NK-92 (cell line): ENCODE results near the gene APOC1.
"Not testable (repeated sequence)": the region's sequence is repeated elsewhere in the genome, so short reads cannot be mapped to it uniquely, and the experiment has no call there.

ENCODE experiments used
- DNase-seq: peaks from one replicate; lab custom pipeline; 2025; ENCODE audit not compliant: unreplicated experiment; lab: John Stamatoyannopoulos, UW

APOC1 gene

GRCh38 chr19:44914433-44915206, at the start of gene APOC1:
Gene APOC1 (plus strand): TSS chr19:44914608. CDS start chr19:44914892, 284 bp downstream.
- DNase-seq: not testable (repeated sequence)

DNA sequence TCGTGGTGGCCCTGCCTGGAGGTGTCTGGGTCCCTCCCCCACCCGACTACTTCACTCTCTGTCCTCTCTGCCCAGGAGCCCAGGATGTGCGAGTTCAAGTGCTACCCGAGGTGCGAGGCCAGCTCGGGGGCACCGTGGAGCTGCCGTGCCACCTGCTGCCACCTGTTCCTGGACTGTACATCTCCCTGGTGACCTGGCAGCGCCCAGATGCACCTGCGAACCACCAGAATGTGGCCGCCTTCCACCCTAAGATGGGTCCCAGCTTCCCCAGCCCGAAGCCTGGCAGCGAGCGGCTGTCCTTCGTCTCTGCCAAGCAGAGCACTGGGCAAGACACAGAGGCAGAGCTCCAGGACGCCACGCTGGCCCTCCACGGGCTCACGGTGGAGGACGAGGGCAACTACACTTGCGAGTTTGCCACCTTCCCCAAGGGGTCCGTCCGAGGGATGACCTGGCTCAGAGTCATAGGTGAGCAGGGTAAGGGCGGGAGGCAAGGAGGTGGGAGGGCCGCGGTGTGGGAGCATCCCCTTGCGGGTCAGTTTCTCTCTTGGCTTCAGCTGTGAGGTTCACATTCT, 49.1 kb upstream of the APOC1 start:
- DNase-seq: no peak

- no peak for DNase-seq
Measured at GRCh38 chr19:44866664-44867063, 47.7 kb upstream of the APOC1 start.

DNA sequence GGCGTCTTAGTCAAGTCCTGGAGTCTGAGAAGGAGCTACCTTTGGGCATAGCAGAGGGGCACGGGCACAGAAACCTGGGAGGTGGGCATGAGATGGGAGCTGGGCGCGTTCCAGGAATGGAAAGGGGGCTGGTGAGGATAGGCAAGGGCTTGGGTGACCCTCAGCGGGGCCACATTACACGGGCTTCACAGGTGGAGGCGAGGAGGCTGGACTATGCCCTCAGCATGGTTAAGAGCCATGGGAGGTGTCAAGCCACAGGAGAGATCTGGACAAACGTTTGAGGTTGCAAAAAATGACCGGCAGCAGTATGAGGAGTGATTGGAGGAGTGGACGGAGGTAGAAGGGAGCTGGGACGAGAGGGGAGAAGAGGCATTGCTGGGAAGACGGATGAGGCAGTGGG, 46.8 kb upstream of the APOC1 start:
- no peak for DNase-seq

GRCh38 chr19:44869733-44870470, 44.5 kb upstream of the APOC1 start:
- no peak for DNase-seq

- no peak for DNase-seq
Measured at GRCh38 chr19:44871809-44872208, 42.6 kb upstream of the APOC1 start.

GRCh38 chr19:44872661-44873060, 41.7 kb upstream of the APOC1 start:
- DNase-seq: no peak

- no peak for DNase-seq
Measured at GRCh38 chr19:44874317-44874716, 40.1 kb upstream of the APOC1 start.

DNA sequence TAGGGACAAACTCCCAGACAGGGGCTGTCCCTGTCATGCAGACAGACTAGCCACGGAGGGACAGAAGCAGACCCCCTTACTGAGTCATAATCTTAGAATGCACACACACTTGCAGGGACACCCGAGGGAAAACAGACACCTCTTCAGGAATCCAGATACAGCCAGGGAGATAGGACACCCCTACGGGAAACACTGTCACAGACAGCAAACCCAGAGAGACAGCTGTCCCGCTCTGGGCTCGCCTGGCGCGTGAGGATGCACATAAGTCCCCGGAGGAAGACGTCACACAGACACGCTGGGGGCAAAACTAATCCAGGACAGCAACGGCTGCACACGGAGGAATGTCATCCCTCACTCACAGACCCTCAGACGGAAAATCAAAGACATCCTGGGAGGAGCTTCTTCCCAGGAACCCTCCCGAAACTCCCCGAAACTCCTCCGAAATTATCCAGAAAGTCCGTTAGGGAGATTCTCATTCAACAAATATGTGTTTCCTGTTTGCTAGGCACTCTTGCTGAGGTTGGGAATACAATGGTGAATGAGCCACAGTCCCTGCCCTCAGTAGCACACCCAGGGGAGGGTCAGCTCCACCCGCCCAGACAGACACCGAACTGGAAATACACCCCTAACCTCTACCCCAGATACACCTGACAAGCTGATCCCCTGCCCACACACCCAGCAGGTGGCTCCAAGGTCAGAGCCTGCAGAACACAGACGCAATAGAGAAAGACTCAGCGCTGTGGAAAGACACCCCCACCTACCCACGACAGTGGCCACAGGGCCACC, 38.5 kb upstream of the APOC1 start:
- no peak for DNase-seq

DNA sequence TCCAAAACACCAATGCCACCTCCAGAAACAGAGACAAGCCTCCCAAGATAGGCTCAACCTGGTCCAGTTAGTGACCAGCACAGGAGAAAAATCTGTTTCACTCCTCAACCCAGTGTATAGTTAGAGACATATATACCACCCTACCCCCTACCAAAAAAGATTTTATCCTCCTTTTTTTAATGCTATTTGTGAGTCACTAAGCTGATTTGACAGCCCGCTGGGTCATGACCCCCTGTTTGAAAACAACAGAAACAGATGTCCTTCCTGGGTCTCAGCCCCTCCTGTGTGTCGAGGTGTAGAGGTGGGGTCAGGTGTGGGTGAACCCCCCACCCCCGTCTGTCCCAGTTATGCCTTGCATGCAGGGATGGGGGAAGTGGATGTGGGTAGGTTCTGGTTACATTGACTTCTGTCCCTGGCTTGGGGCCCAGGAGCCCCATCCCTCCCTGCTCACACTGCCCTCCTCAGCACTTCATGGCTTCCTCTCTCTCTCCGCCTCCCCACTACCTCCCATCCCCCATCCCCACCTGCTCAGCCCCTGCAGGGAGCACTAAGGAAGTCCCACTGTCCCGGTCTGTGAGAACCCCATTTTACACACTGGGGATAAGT, 37.4 kb upstream of the APOC1 start:
- DNase-seq: no peak

DNA sequence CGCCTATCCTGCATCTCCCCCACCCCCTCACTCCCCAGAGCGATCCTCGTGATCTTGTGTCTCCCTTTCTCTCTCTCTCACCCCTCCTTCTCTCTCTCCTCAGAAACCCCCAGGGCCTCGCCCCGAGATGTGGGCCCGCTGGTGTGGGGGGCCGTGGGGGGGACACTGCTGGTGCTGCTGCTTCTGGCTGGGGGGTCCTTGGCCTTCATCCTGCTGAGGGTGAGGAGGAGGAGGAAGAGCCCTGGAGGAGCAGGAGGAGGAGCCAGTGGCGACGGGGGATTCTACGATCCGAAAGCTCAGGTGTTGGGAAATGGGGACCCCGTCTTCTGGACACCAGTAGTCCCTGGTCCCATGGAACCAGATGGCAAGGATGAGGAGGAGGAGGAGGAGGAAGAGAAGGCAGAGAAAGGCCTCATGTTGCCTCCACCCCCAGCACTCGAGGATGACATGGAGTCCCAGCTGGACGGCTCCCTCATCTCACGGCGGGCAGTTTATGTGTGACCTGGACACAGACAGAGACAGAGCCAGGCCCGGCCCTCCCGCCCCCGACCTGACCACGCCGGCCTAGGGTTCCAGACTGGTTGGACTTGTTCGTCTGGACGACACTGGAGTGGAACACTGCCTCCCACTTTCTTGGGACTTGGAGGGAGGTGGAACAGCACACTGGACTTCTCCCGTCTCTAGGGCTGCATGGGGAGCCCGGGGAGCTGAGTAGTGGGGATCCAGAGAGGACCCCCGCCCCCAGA, 36.1 kb upstream of the APOC1 start:
- no peak for DNase-seq

DNA sequence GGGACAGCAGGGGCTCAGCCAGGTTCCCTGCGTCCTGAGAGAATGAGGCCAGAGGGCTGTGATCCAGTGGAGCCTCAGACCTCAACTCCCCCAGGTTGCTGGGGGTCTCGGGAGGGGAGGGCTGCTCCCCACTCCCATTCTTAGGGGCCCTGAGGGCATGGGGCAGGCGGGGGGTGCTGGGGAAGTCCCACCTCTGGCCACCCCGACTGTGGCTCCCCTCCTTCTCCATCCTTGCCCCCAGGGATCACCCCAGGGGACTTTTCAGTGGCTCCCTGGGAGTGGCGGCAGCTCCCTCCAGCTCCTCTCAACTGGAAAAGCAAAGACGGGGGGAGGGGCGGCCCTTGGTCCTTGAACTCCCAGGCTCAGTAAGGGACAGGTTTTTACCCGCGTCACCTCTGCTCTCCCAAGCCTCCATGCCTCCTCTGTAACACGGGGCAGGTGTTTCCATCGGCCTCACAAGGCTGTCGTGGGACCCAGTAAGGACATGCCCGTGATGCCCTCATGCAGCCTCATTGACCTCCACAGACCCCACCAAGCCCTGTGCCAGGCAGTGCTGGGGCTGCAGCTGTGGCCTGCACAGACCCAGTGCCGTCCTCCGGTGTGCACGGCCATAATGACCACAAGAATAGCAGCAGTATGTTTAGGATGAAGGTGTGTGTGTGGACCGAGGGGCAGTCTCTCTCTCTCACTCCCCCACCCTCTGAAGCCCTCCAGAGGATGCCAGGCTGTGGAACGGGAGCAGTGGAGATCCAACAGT, 34.9 kb upstream of the APOC1 start:
- no peak for DNase-seq

DNA sequence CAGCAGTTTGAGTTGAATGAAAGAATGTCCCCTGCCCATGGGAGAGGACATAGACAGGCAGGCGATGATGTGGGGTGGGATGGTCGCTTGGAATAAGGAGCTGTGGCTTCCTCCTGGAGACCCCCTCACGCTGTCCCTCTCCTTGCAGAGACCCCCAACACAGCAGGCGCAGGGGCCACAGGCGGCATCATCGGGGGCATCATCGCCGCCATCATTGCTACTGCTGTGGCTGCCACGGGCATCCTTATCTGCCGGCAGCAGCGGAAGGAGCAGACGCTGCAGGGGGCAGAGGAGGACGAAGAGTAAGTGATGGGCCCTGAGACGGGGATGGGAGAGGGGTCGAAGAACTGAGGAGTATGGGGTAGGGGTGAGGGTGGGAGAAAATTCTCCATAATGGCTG, 32.3 kb upstream of the APOC1 start:
- no peak for DNase-seq

DNA sequence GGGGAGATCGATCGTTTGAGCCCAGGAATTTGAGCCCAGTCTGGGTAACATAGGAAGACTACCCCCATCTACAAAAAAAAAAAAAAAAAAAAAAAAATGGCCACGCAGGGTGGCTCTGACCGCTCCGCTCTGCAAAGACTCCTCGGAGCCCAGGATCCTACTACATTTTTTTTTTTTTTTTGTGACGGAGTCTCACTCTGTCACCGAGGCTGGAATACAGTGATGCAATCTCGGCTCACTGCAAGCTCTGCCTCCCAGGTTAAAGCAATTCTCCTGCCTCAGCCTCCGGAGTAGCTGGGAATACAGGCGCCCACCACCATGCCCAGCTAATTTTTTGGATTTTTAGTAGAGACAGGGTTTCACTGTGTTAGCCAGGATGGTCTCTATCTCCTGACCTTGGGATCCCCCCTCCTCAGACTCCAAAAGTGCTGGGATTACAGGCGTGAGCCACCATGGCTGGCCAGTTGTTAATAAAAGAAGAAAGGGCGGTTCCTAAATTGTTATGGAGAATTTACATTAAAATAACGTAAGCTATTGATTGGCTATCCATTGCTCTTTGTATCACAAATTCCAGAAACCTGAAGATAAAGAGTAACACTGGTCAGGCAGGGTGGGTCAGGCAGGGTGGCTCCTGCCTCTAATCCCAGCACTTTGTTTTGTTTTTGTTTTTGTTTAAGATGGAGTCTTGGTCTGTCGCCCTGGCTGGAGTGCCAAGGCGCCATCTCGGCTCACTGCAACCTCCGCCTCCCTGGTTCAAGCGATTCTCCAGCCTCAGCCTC, 31.6 kb upstream of the APOC1 start:
- DNase-seq: not testable (repeated sequence)

DNA sequence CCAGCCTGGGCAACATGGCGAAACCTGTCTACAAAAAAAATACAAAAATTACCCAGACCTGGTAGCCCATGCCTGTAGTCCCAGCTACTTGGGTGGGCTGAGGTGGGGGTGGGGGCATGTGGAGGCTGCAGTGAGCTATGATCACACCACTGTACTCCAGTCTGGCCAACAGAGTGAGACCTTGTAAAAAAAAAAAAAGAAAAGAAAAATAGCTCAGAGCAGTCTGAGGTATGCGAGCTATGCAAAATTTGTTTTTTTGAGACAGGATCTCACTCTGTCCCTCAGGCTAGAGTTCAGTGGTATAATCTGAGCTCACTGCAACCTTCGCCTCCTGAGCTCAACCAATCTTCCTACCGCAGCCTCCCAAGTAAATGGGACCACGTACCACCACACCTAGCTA, 30.5 kb upstream of the APOC1 start:
- no peak for DNase-seq

DNA sequence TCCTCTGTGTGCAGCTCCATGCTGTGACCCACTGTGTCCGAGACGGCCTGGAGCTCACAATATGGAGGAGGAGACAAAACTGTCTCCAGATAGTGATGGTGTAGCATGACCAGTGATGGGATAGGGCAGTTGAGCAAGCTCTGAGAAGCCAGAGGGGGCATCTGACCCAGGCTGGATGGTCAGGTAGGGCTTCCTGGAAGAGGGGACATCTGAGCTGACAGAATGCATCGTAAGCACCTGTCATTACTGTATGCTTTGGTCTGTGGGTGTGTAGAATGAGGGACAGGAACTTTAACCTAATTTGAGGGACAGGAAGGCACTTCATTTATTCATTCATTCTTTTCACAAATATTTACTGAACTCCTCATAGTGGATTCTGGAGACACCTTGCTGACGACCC, 29.8 kb upstream of the APOC1 start:
- DNase-seq: no peak

- DNase-seq: no peak
Measured at GRCh38 chr19:44886141-44886540, 28.3 kb upstream of the APOC1 start.

- no peak for DNase-seq
Measured at GRCh38 chr19:44887648-44888047, 26.8 kb upstream of the APOC1 start.

DNA sequence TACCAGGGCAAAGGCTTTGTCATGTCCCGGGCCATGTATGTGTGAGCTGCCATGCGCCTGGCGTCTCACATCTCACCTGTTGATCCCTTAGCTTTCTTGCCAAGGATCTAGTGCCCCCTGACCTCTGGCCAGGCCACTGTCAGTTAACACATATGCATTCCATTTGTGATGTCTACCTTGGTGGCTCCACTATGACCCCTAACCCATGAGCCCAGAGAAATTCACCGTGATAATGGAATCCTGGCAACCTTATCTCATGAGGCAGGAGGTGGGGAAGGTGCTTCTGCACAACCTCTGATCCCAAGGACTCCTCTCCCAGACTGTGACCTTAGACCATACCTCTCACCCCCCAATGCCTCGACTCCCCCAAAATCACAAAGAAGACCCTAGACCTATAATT, 26.1 kb upstream of the APOC1 start:
- DNase-seq: not testable (repeated sequence)
